ENCODE measurements around the gene ANKRD17. TPM values are rescaled to one million over a fixed set of nuclear protein-coding genes. Genes with fewer than 3 reads are reported as not detected.

Gene ANKRD17
- total and polyA plus RNA-seq, 9 of the 15 experiments (the other 6 are each of a cell fraction or from before 2014, with no cell fraction given): 25.5 to 86.9 (median 52.2) TPM

GRCh38 chr4:73104695-73105094 is 153.9 kb downstream of the ANKRD17 start:
- Histone ChIP-seq H3K9ac (ENCODE audit: insufficient read depth in 1 of 2, low read depth in 2 of 2, low read length in 2 of 2) (0 out of 4 replicates have a peak overlapping the region, but pooled peaks of 1 of the 2 experiments have one; percentile 12), H3K9me1 (ENCODE audit: control insufficient read depth, insufficient read depth, low read length) (no peaks in the 10 kb centered on the region), H3K79me2 (ENCODE audit: control insufficient read depth, insufficient read depth, low read length) (peaks cover 5% of the 10 kb centered on the region; the same call in 2 of the 3 replicates), H3K27ac (ENCODE audit: extremely low read depth, low read depth, low read length) (peak overlapping the region; percentile 65; the same call in 2 of the 3 replicates), H3K27me3 (ENCODE audit: control insufficient read depth in 2 of 2, insufficient read depth in 2 of 2, low read length in 2 of 2) (no peaks in the 10 kb centered on the region), H3K4me3 (no peak overlapping the region), H3K36me3 (ENCODE audit: control insufficient read depth, insufficient read depth, low read length) (peaks cover 75% of the 10 kb centered on the region), H2AFZ (ENCODE audit: low read depth, low read length) (no peak overlapping the region), H3K9me3 (replicated peaks; ENCODE audit: control insufficient read depth, insufficient read depth, low read depth, low read length) (no peaks in the 10 kb centered on the region), H4K20me1 (replicated peaks; ENCODE audit: control insufficient read depth, insufficient read depth, low read length) (no peaks in the 10 kb centered on the region), H3K4me2 (ENCODE audit: insufficient read depth, low read length) (no peak overlapping the region), H3K4me1 (replicated peaks in 1 of 2; ENCODE audit: control insufficient read depth in 2 of 2, insufficient read depth in 2 of 2, low read length in 2 of 2) (peaks cover 0 to 13% of the 10 kb centered on the region in 2 experiments; a peak in 2 of 5 replicates)
- DNase-seq (ENCODE audit: extremely low read depth in 1 of 4, low spot score in 3 of 4) (peak in 1 of 4 experiments; percentile 9), FAIRE-seq (peak; percentile 19), ATAC-seq (peak; percentile 55)
- ChIA-PET POLR2A (interaction anchor here (0.7 to 1.9 kb wide), 3 partner anchors 13 to 432 kb away, joined by 4 to 6 read pairs (median 5); no protein-coding TSS in a partner anchor), CTCF (ENCODE audit: low intra/inter-chr PET ratio) (no interaction called here)
- in situ Hi-C loops (cut with MboI) (no loop called here), intact Hi-C loops (cut with micrococcal nuclease) (no loop called here)
- WGBS (ENCODE audit: insufficient coverage, low coverage, missing lambda C conversion rate): 66% methylated on average over 5 of the region's 5 CpGs
- no peak for TF ChIP-seq ARHGAP35 (IDR thresholded peaks at IDR 0.05; ENCODE audit: partially characterized antibody)
- no TSS peak for BruUV-seq (replicated peaks)

GRCh38 chr4:73103799-73104503 is 154.6 kb downstream of the ANKRD17 start:
- ChIA-PET POLR2A (interaction anchor here (0.6 to 1.9 kb wide), 4 partner anchors 8 to 153 kb away, joined by 3 to 6 read pairs (median 4); no protein-coding TSS in a partner anchor), CTCF (ENCODE audit: low intra/inter-chr PET ratio) (no interaction called here)
- H3K4me2 ChIP-seq (ENCODE audit: insufficient read depth, low read length): 0 out of 2 replicates have a peak overlapping the region, but pooled peaks have one; percentile 3
- DNase-seq (ENCODE audit: extremely low read depth in 1 of 4, low spot score in 3 of 4): peak; percentile 34 to 78 (median 62)
- H3K9ac ChIP-seq (ENCODE audit: insufficient read depth in 1 of 2, low read depth in 2 of 2, low read length in 2 of 2): peak overlapping the region in 1 of 2 experiments; percentile 39; a peak in 3 of 4 replicates
- peak; percentile 83 for ATAC-seq
- H3K36me3 ChIP-seq (ENCODE audit: control insufficient read depth, insufficient read depth, low read length): peaks cover 75% of the 10 kb centered on the region
- H2AFZ ChIP-seq (ENCODE audit: low read depth, low read length): peak overlapping the region; percentile 78
- H4K20me1 ChIP-seq (replicated peaks; ENCODE audit: control insufficient read depth, insufficient read depth, low read length): no peaks in the 10 kb centered on the region
- H3K79me2 ChIP-seq (ENCODE audit: control insufficient read depth, insufficient read depth, low read length): peaks cover 5% of the 10 kb centered on the region; the same call in 2 of the 3 replicates
- H3K27ac ChIP-seq (ENCODE audit: extremely low read depth, low read depth, low read length): peak overlapping the region; percentile 65
- peaks cover 0 to 13% of the 10 kb centered on the region in 2 experiments; a peak in 2 of 5 replicates for H3K4me1 ChIP-seq (replicated peaks in 1 of 2; ENCODE audit: control insufficient read depth in 2 of 2, insufficient read depth in 2 of 2, low read length in 2 of 2)
- no TSS peak for BruUV-seq (replicated peaks)
- H3K9me3 ChIP-seq (replicated peaks; ENCODE audit: control insufficient read depth, insufficient read depth, low read depth, low read length): no peaks in the 10 kb centered on the region
- H3K9me1 ChIP-seq (ENCODE audit: control insufficient read depth, insufficient read depth, low read length): no peaks in the 10 kb centered on the region
- H3K4me3 ChIP-seq: no peak overlapping the region
- intact Hi-C loops (cut with micrococcal nuclease): no loop called here
- H3K27me3 ChIP-seq (ENCODE audit: control insufficient read depth in 2 of 2, insufficient read depth in 2 of 2, low read length in 2 of 2): no peaks in the 10 kb centered on the region
- in situ Hi-C loops (cut with MboI): no loop called here
- WGBS (ENCODE audit: insufficient coverage, low coverage, missing lambda C conversion rate): 39% methylated on average over 7 of the region's 8 CpGs
- FAIRE-seq: peak; percentile 95
- no peak for TF ChIP-seq ZNF586 (CRISPR knock-in tag; conservative IDR thresholded peaks at IDR 0.05)
- TF ChIP-seq E2F8 (IDR thresholded peaks at IDR 0.05; ENCODE audit: low read depth, partially characterized antibody): no peak
- 0 out of 2 replicates have a peak, but pooled peaks have one; percentile 4 for TF ChIP-seq STAT5A (IDR thresholded peaks at IDR 0.05; ENCODE audit: borderline replicate concordance, low read length)
- TF ChIP-seq ZNF778 (CRISPR knock-in tag; IDR thresholded peaks at IDR 0.05): no peak
- no peak for TF ChIP-seq U2AF2 (optimal IDR thresholded peaks at IDR 0.05; ENCODE audit: low read depth, low read length)
- no peak for TF ChIP-seq SOX6 (IDR thresholded peaks at IDR 0.05)
- TF ChIP-seq HMG20B (CRISPR knock-in tag; IDR thresholded peaks at IDR 0.05): no peak
